Motor neuron (in vitro differentiated cells): ENCODE data around the gene LSM10. TPM values are rescaled to one million over a fixed set of nuclear protein-coding genes. Genes with fewer than 3 reads are reported as not detected.

Source experiments
- ATAC-seq, 8 experiments: fragments of 200-7000 bp; cut with Tn5 transposase; replicated peaks in 6 of 8; 2 replicates each; pipeline ENCODE4 v1.8.0; 2021; ENCODE audit warnings: mild to moderate bottlenecking in 8 of 8, moderate library complexity in 8 of 8
- H3K27ac ChIP-seq, 2 donors: fragments of 250-450 bp; sonication (Bioruptor Pico); 2 replicates each; pipeline ENCODE4 v1.9.0; 2021; ENCODE audit warnings: antibody characterized with exemption in 2 of 2, mild to moderate bottlenecking in 2 of 2, moderate library complexity in 1 of 2
- H3K4me1 ChIP-seq, 2 donors: fragments of 250-450 bp; sonication (Bioruptor Pico); replicated peaks in 1 of 2; 2 replicates each; pipeline ENCODE4 v1.6.1; 2021; ENCODE audit warnings: antibody characterized with exemption in 2 of 2, mild to moderate bottlenecking in 2 of 2, moderate library complexity in 1 of 2
- H3K4me3 ChIP-seq, 5 donors: fragments of 250-450 bp; sonication (Bioruptor Pico); 2 replicates each; pipeline ENCODE4 v1.9.0; 2021; ENCODE audit warnings: antibody characterized with exemption in 5 of 5, mild to moderate bottlenecking in 5 of 5, moderate library complexity in 4 of 5
- WGBS, 10 experiments: fragments of 450-650 bp; shearing (Covaris generic); methylation state at CpG; one replicate each; pipeline ENCODE4 v1.0.0; 2022; 5-methylcytosine and 5-hydroxymethylcytosine counted together
- in situ Hi-C, 9 experiments: fragments of 400-800 bp; cut with MboI; loops; one replicate each; pipeline ENCODE4 v1.15.0; 2021; ENCODE audit warnings: low sequenced_read_pairs in 9 of 9, low pct_unique_long_range_greater_than_20kb in 2 of 9; ENCODE audit not compliant: unreplicated experiment in 9 of 9
- total RNA-seq, 8 experiments: library from RNA; unstranded; fragments of 300-600 nt; gene quantifications; 2 replicates each; pipeline versions ENCODE4 v1.2.3 to v1.2.4, GENCODE V29; 2022

LSM10 gene
- total RNA-seq, 8 experiments from 2014 or later, result 32.4 to 68.7 (median 40.2) TPM

DNA sequence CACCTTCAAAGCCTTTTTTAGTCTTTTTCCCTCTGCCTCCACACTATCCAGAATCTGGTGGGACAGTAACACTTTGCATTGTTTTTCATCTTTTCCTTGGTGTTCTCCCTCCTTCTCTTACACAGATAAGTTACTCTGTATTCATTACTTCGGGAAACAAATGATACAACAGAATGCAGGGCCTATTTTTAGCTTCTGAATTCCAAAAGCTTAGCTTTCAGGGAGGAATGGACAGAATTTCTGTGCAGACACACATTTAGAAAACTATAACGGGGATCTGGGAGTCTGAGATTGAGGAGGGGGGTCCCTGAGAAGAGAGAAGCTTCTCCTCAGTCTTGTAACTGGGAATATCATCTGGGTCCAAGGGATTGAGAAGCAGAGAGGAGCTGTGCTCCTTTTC lies 8.4 kb downstream of the LSM10 start:
- H3K4me3 ChIP-seq, result no peak overlapping the region
- in situ Hi-C loops, result no loop called here
- peaks cover 21% of the 10 kb centered on the region in 2 donors for H3K4me1 ChIP-seq
- WGBS, 10 experiments, result 38 to 100% (median 92%) methylated on average over 1 to 2 of the region's 2 CpGs; no CpG with 5 or more reads in 3 of the 10 experiments
- H3K27ac ChIP-seq, result no peak overlapping the region
- no peak for ATAC-seq

- H3K4me3 ChIP-seq, result peak overlapping the region; percentile 35 to 99 (median 38)
- H3K4me1 ChIP-seq, result peaks cover 30 to 33% of the 10 kb centered on the region in 2 donors
- ATAC-seq, result peak in 3 of 8 experiments; percentile 0 to 1 (median 0)
- in situ Hi-C loops, result no loop called here
- 0 to 100% (median 44%) methylated on average over 1 to 9 of the region's 10 CpGs; no CpG with 5 or more reads in 1 of the 10 experiments for WGBS, 10 experiments
- H3K27ac ChIP-seq, result peak overlapping the region; percentile 96 to 99
These were observed 10.4 kb downstream of the LSM10 start for GRCh38 chr1:36387141-36387949.

- H3K4me3 ChIP-seq, result peak overlapping the region; percentile 35 to 99 (median 38)
- peaks cover 30 to 33% of the 10 kb centered on the region in 2 donors for H3K4me1 ChIP-seq
- in situ Hi-C loops, result no loop called here
- ATAC-seq, result peak; percentile 64 to 77 (median 70)
- 0 to 31% (median 0%) methylated on average over 1 to 11 of the region's 14 CpGs; no CpG with 5 or more reads in 1 of the 10 experiments for WGBS, 10 experiments
- peak overlapping the region; percentile 96 to 99 for H3K27ac ChIP-seq
These were observed 11.2 kb downstream of the LSM10 start for GRCh38 chr1:36386265-36387140.

DNA sequence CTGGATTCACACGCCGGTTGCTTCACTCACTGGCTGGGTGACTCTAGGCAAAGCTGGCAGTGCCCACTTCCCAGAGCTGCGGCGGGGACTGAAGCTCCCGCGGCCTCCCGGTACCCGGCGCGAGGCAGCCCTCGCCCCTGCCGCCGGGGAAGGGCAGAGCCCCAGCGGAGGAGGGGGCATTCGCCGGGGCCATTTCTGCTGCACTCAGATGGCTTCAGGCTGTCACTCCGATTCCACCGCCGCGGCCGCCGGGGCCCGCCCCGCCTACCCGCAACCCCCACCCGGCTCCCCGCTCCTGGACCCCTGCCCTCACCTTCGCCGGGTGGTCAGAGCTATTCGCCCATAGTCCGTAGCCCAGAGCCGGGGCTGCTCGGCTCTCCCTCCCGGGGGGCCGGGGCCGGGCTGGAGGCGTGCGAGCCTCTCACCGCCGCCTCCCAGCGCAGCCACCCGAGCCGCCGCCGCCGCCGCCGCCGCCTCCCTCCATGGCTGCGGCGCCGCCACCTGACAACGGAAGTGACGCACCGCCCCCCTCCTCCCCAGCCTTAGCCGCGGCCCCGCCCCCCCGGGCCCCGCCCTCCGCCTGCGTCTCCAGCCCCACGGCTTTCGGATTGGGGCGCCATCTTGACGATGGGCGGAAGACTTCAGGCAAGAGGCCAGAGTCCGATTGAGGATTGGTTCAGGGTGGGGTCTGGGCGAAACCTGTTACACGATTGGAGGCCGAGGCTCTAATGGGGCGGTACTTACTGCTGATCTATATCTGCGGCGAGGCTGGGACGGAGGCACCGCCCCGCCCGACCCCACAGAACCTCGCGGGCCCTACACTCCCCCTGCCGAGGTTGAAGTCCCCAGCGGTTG lies 12.1 kb downstream of the LSM10 start, which contains the start of gene STK40:
STK40 (minus strand) TSS at position 515 of the 855 bp plus-strand sequence. CDS start 24,592 bp downstream, outside the sequence.
- in situ Hi-C loops, result no loop called here
- ATAC-seq, result peak; percentile 77 to 89 (median 86)
- H3K4me1 ChIP-seq, result peaks cover 30 to 33% of the 10 kb centered on the region in 2 donors
- 0% methylated on average over 9 to 11 of the region's 82 CpGs; no CpG with 5 or more reads in 8 of the 10 experiments for WGBS, 10 experiments
- H3K4me3 ChIP-seq, result peak within 1 kb of the TSS; percentile 87 to 99 (median 92)
- peak within 1 kb of the TSS; percentile 96 to 99 for H3K27ac ChIP-seq

DNA sequence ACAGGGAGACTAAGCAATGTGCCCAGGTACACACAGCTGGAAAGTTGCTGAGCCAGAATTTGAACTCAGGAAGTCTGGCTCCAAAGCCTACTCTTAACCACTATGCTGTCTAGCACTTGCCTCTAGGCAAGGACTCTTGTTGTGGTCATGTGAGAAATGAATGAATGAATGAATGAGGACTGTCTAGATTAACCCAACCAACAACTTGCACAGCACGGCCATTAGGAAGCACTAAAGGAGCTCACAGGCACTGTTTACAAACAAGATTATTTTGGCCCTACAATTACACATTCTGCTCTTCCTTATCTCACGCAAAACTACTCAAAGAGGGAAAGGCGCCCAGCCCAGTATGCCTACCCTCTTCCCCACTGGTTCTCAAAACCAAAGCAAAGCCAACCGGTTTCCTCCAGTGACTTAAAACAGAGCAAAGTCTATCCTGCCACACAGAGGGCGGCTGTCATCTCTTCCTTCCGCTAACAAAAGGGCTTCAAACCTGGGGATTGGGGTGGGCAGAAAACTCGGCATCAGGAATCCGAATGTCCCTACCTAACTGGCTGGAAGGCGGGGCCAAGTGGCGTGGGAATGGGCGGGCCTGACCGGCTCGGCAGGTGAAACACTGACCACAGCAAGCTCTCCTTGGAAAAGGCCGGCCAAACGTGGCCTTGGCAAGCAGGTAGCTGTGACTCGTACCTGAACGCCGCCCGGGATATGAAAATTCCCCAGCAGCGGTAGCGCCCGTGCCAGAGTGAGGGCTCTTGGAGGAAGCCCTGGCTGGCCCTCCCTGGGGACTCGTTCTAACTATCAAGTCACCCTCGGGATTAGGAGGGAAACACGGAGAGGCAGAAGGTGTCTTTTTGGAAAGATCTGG lies 12.9 kb downstream of the LSM10 start:
- H3K27ac ChIP-seq, result peak overlapping the region; percentile 94 to 96
- H3K4me3 ChIP-seq, result peak overlapping the region; percentile 87 to 99 (median 92)
- WGBS, 10 experiments, result 0 to 20% (median 1%) methylated on average over 1 to 22 of the region's 25 CpGs
- H3K4me1 ChIP-seq, result peaks cover 30 to 33% of the 10 kb centered on the region in 2 donors
- peak in 2 of 8 experiments; percentile 0 to 1 for ATAC-seq
- in situ Hi-C loops, result no loop called here

DNA sequence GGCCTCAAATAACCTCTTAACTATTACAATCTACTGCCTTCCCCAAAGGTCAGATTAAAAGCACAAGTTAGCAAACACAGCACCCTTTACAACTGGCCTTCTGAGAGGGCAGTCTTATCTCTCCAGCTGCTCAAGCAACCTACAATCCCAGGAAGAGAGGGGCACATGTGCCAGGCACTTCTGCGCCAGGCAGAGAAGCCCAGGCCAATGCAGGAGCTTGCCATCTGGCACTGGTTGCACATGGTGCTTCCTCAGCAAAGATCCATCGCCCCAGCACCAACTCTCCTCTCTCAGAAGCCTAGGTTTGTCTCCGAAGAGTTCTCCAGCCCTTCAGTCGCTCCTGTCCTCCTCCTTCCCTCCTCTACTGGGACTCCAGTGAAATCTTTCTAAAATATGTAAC lies 14.5 kb downstream of the LSM10 start:
- peaks cover 29 to 32% of the 10 kb centered on the region in 2 donors for H3K4me1 ChIP-seq
- ATAC-seq, result no peak
- 70 to 100% (median 94%) methylated on average over 2 to 4 of the region's 4 CpGs; no CpG with 5 or more reads in 4 of the 10 experiments for WGBS, 10 experiments
- in situ Hi-C loops, result no loop called here
- H3K27ac ChIP-seq, result no peak overlapping the region
- H3K4me3 ChIP-seq, result peak overlapping the region in 1 of 5 donors; percentile 3

DNA sequence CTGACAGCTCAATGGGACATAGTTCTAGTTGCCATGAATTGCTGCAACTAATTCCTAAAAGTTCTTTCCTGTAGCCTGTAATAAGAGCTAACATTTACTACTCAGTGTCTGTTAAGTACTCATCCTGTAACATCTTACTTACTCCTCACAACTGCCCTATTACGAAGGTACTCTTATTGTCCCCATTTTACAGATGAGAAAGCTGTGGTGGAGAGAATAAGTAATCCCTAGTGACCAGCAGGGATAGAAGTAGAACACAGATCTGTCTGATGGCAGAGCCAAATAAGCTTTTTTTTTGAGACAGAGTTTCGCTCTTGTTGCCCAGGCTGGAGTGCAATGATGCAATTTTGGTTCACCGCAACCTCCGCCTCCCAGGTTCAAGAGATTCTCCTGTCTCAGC lies 15.0 kb downstream of the LSM10 start:
- H3K4me1 ChIP-seq, result peaks cover 23 to 26% of the 10 kb centered on the region in 2 donors
- H3K4me3 ChIP-seq, result no peak overlapping the region
- no peak for ATAC-seq
- H3K27ac ChIP-seq, result no peak overlapping the region
- WGBS, 10 experiments, result 92 to 100% (median 98%) methylated on average over 2 to 4 of the region's 4 CpGs; no CpG with 5 or more reads in 4 of the 10 experiments
- in situ Hi-C loops, result no loop called here

DNA sequence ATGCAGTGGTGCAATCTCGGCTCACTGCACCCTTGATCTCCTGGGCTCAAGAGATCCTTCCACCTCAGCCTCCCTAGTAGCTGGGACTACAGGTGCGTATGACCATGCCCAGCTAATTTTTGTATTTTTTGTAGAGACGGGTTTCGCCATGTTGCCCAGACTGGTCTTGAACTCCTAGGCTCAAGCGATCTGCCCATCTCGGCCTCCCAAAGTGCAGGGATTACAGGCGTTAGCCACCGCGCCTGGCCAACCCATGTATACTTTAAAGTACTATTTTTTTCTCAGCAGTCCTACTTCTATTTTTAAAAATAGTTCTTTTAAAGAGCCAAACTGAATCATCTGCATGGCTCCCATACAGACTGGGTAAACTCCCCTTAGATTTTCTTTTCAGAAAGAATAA lies 15.5 kb downstream of the LSM10 start:
- in situ Hi-C loops, result no loop called here
- H3K4me1 ChIP-seq, result peaks cover 19 to 22% of the 10 kb centered on the region in 2 donors

DNA sequence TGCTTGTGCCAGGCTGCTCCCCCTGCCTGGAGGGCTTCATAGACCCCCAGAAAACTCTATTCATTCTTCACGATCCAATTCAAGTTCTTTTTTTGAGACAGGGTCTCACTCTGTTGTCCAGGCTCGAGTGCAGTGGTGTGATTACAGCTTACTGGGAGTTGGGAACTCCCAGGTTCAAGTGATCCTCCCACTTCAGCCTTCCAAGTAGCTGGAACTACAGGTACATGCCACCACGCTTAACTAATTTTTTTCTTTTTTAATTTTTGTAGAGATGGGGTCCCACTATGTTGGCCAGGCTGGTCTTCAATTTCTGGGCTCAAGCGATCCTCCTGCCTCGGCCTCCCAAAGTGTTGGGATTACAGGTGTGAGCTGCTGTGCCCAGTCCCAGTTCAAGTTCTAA lies 16.3 kb downstream of the LSM10 start:
- ATAC-seq, result no peak
- in situ Hi-C loops, result no loop called here
- H3K4me3 ChIP-seq, result no peak overlapping the region
- H3K4me1 ChIP-seq, result peaks cover 12 to 14% of the 10 kb centered on the region in 2 donors
- no peak overlapping the region for H3K27ac ChIP-seq
- WGBS, 10 experiments, result 80 to 100% (median 96%) methylated on average over 1 to 5 of the region's 5 CpGs; no CpG with 5 or more reads in 3 of the 10 experiments

More for the DNA sequence above, 15.5 kb downstream of the LSM10 start:
- ATAC-seq, result no peak
- Histone ChIP-seq H3K27ac (no peak overlapping the region), H3K4me3 (no peak overlapping the region)
- WGBS, 10 experiments, result 94 to 100% (median 97%) methylated on average over 1 to 9 of the region's 9 CpGs; no CpG with 5 or more reads in 3 of the 10 experiments

- peaks cover 12 to 14% of the 10 kb centered on the region in 2 donors for H3K4me1 ChIP-seq
- H3K27ac ChIP-seq, result no peak overlapping the region
- ATAC-seq, result no peak
- no peak overlapping the region for H3K4me3 ChIP-seq
- WGBS, 10 experiments, result 20 to 100% (median 88%) methylated on average over 1 to 3 of the region's 3 CpGs; no CpG with 5 or more reads in 3 of the 10 experiments
- in situ Hi-C loops, result no loop called here
These were observed 16.9 kb downstream of the LSM10 start for GRCh38 chr1:36380782-36381181.

DNA sequence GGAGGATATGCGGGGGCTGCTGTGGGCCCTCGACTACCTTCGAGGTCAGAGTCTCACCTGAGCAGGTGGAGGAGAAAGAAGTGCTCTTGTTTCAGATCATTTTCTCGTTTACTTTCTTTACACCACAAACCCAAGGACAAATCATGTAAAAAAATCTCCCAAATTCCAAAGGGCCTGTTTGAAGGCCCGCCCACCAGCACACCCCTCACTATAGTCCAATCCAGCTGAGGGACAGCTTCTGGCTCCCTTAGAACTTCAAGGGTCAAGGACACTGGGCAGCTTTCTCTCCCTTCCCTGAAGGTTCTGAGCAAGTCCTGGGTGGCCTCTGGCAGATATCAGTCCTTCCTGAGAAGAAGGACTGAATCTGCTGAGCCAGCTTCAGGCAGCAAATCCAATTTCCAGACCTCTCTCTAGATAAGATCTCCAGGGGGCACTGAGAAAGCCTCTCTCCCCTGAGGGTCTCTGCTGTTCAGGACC lies 17.5 kb downstream of the LSM10 start:
- in situ Hi-C loops, result no loop called here
- Histone ChIP-seq H3K27ac (no peak overlapping the region), H3K4me3 (no peak overlapping the region), H3K4me1 (peaks cover 12 to 15% of the 10 kb centered on the region in 2 donors)
- 77 to 100% (median 91%) methylated on average over 1 to 5 of the region's 5 CpGs; no CpG with 5 or more reads in 2 of the 10 experiments for WGBS, 10 experiments
- ATAC-seq, result no peak
